Endodermal cell (in vitro differentiated cells): ENCODE results near the gene MAP2K6. TPM values are rescaled to one million over a fixed set of nuclear protein-coding genes. Genes with fewer than 3 reads are reported as not detected.

Experiments
- DNase-seq: peaks from one replicate; pipeline ENCODE4 v3.0.0-alpha.2; 2017
- H3K27ac ChIP-seq: 2 replicates; pipeline ENCODE4 v1.5.1; 2013; ENCODE audit warnings: mild to moderate bottlenecking, low read depth, low read length, moderate library complexity
- H3K27me3 ChIP-seq: 2 replicates; pipeline ENCODE4 v1.6.1; 2013; ENCODE audit warnings: mild to moderate bottlenecking, low read length, moderate library complexity; ENCODE audit not compliant: insufficient read depth, control insufficient read depth, poor library complexity, severe bottlenecking
- H3K36me3 ChIP-seq: 2 replicates; pipeline ENCODE4 v1.7.0; 2013; ENCODE audit warnings: mild to moderate bottlenecking, low read length, moderate library complexity; ENCODE audit not compliant: control insufficient read depth, insufficient read depth
- H3K4me1 ChIP-seq: one replicate; pipeline ENCODE4 v1.7.0; 2013; ENCODE audit warnings: low read length; ENCODE audit not compliant: control insufficient read depth, insufficient read depth
- H3K4me3 ChIP-seq: 2 replicates; pipeline ENCODE4 v1.5.1; 2013; ENCODE audit warnings: mild to moderate bottlenecking, low read length, moderate library complexity
- H3K9ac ChIP-seq: 2 replicates; pipeline ENCODE4 v1.6.1; 2013; ENCODE audit warnings: mild to moderate bottlenecking, low read length, moderate library complexity; ENCODE audit not compliant: poor library complexity, severe bottlenecking; ENCODE audit errors: extremely low read depth
- H3K9me3 ChIP-seq: 2 replicates; pipeline ENCODE4 v1.6.1; 2013; ENCODE audit warnings: mild to moderate bottlenecking, low read length, moderate library complexity; ENCODE audit not compliant: control insufficient read depth
- H3K27ac Mint-ChIP-seq: 2 replicates; pipeline ENCODE4 v1.8.0; 2020; ENCODE audit warnings: mixed read lengths
- H3K27me3 Mint-ChIP-seq: 2 replicates; pipeline ENCODE4 v1.8.0; 2021; ENCODE audit warnings: mild to moderate bottlenecking, mixed read lengths; ENCODE audit not compliant: insufficient read depth
- H3K36me3 Mint-ChIP-seq: 2 replicates; pipeline ENCODE4 v1.8.0; 2020; ENCODE audit warnings: low read depth, mixed read lengths
- H3K4me1 Mint-ChIP-seq: 2 replicates; pipeline ENCODE4 v1.8.0; 2020; ENCODE audit warnings: mixed read lengths
- H3K4me3 Mint-ChIP-seq: 2 replicates; pipeline ENCODE4 v1.8.0; 2020; ENCODE audit warnings: mild to moderate bottlenecking, moderate library complexity, mixed read lengths
- H3K9me3 Mint-ChIP-seq: 2 replicates; pipeline ENCODE4 v1.8.0; 2020; ENCODE audit warnings: mild to moderate bottlenecking, mixed read lengths
- WGBS, 2 experiments: methylation state at CpG; one replicate each; pipeline versions ENCODE4 v1.1.5 to v1.1.7; 2013; ENCODE audit warnings: missing lambda C conversion rate in 2 of 2, mixed read lengths in 1 of 2; ENCODE audit not compliant: insufficient coverage in 1 of 2, insufficient read length in 1 of 2; 5-methylcytosine and 5-hydroxymethylcytosine counted together
- total RNA-seq, 2 donors: library from RNA; stranded (reverse); fragmentation: NEBNext Ultra II Directional in 1 of 2; extraction: Animal tissue kit (Norgen Biotek cat#: 25700) in 1 of 2; gene quantifications; 2 replicates in 1 of 2; 3 replicates in 1 of 2; pipeline ENCODE4 v1.2.1, GENCODE V29; 2021
- TF ChIP-seq, protein P1 (sequence below): fragments of 200-600 bp; sonication (generic); conservative IDR thresholded peaks from 2 replicates; pipeline ENCODE4 v1.5.0; 2021; ENCODE audit warnings: antibody characterized with exemption, mild to moderate bottlenecking

Gene MAP2K6
- total RNA-seq, 2 donors from 2014 or later: 42.2 to 55.3 TPM

DNA sequence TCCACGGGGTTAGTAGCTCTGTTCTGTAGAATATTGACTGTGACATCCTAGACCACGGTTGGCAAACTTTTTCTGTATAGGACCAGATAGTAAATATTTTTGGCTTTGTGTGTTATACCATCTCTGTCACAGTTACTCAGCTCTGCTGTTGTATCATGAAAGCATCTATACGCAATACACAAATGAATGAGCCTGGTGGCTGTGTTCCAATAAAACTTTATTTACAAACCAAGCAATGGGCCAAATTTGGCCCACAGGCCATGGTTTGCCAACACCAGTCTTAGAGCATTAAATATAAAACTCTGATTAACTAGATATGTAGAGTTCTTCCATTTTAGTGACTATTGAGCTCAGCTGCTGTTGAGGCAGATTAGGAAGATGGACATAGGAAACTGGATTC, 132.7 kb downstream of the MAP2K6 start:
- WGBS, 2 experiments: 96% methylated on average over 3 of the region's 3 CpGs; no CpG with 5 or more reads in 1 of the 2 experiments

DNA sequence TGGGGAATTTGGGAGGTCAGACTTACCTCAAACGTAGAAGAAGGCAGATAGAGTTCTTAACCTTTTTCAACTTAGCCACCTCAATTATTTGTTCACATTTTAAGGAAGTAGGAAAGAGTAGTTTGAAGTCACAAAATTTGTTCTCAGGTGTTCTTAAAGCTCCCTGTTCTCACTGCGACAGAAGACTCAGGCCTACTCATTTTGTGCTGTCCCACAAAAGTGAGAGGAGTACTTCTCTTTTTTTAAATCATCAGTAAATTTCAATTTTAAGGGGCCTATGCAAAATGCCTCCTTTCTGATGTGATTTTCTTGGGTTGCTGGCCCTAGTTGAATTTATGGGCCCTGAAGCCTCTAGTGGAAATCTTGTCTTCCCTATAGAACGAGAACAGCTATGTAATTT, 133.4 kb downstream of the MAP2K6 start:
- H3K36me3 ChIP-seq: no peaks in the 10 kb centered on the region
- H3K36me3 Mint-ChIP-seq: peaks cover 9% of the 10 kb centered on the region
- WGBS, 2 experiments: 86 to 97% methylated on average over 1 to 3 of the region's 3 CpGs
- no peak overlapping the region for H3K27ac ChIP-seq
- TF ChIP-seq, protein P1, sequence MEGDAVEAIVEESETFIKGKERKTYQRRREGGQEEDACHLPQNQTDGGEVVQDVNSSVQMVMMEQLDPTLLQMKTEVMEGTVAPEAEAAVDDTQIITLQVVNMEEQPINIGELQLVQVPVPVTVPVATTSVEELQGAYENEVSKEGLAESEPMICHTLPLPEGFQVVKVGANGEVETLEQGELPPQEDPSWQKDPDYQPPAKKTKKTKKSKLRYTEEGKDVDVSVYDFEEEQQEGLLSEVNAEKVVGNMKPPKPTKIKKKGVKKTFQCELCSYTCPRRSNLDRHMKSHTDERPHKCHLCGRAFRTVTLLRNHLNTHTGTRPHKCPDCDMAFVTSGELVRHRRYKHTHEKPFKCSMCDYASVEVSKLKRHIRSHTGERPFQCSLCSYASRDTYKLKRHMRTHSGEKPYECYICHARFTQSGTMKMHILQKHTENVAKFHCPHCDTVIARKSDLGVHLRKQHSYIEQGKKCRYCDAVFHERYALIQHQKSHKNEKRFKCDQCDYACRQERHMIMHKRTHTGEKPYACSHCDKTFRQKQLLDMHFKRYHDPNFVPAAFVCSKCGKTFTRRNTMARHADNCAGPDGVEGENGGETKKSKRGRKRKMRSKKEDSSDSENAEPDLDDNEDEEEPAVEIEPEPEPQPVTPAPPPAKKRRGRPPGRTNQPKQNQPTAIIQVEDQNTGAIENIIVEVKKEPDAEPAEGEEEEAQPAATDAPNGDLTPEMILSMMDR: no peak
- H3K9ac ChIP-seq: no peak overlapping the region
- H3K4me3 Mint-ChIP-seq: no peak overlapping the region
- no peak overlapping the region for H3K4me3 ChIP-seq
- H3K9me3 ChIP-seq: peaks cover 1% of the 10 kb centered on the region
- H3K27ac Mint-ChIP-seq: no peak overlapping the region
- H3K9me3 Mint-ChIP-seq: peaks cover 1% of the 10 kb centered on the region
- no peaks in the 10 kb centered on the region for H3K4me1 ChIP-seq
- no peaks in the 10 kb centered on the region for H3K27me3 Mint-ChIP-seq
- H3K4me1 Mint-ChIP-seq: peaks cover 8% of the 10 kb centered on the region
- H3K27me3 ChIP-seq: no peaks in the 10 kb centered on the region
- no peak for DNase-seq

More for the DNA sequence above, 132.7 kb downstream of the MAP2K6 start:
- no peak overlapping the region for H3K4me3 ChIP-seq
- Mint-ChIP-seq H3K27ac (no peak overlapping the region), H3K27me3 (no peaks in the 10 kb centered on the region), H3K4me1 (peaks cover 8% of the 10 kb centered on the region), H3K4me3 (no peak overlapping the region), H3K9me3 (no peaks in the 10 kb centered on the region), H3K36me3 (peaks cover 7% of the 10 kb centered on the region)
- TF ChIP-seq, protein P1: no peak
- no peak overlapping the region for H3K9ac ChIP-seq
- H3K27ac ChIP-seq: no peak overlapping the region
- no peaks in the 10 kb centered on the region for H3K4me1 ChIP-seq
- DNase-seq: no peak
- H3K27me3 ChIP-seq: no peaks in the 10 kb centered on the region
- no peaks in the 10 kb centered on the region for H3K9me3 ChIP-seq
- H3K36me3 ChIP-seq: no peaks in the 10 kb centered on the region

DNA sequence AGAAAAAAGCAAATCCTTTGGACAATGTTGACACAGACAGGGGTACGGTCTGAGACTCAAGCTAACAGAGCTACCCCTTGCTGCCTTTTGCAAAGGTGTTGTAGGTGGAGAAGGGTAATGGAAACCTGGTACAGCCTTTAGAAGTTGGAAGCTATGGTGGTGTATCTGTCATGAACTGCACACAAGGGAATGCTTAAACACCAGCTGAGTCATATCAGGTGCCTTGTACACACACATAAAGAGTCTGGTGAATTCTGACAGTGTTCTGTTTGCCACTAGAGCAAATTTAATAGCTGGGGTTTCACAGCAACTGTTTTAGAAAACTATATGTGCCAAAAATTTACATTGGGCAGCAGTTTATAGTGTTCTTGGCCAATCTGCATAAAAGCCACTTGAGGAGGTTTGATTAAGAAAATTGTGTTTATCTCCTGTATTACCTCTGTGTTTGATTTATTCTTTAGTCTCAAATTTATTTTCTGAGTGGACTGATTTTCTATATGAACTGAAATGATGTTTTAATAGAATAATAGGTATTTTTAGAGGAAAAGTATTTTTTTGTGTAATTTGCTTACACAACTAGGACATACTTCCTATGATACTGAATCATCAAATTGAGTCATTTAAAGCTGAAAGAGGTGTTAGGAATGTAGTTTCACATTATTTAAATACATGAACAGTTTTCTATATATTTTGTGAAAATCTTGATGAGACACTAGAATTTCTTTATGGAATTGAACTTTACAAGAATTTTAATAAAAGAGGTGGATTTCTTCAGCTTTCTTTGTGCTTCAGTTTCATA, 136.9 kb downstream of the MAP2K6 start:
- DNase-seq: no peak
- Mint-ChIP-seq H3K4me1 (peaks cover 3% of the 10 kb centered on the region), H3K27ac (no peak overlapping the region), H3K9me3 (peaks cover 7% of the 10 kb centered on the region), H3K27me3 (no peaks in the 10 kb centered on the region), H3K4me3 (no peak overlapping the region), H3K36me3 (peaks cover 22% of the 10 kb centered on the region)
- Histone ChIP-seq H3K4me3 (no peak overlapping the region), H3K9ac (no peak overlapping the region), H3K4me1 (no peaks in the 10 kb centered on the region), H3K9me3 (peaks cover 13% of the 10 kb centered on the region), H3K36me3 (no peaks in the 10 kb centered on the region), H3K27me3 (no peaks in the 10 kb centered on the region), H3K27ac (no peak overlapping the region)
- 90 to 100% methylated on average over 1 of the region's 1 CpG for WGBS, 2 experiments
- TF ChIP-seq, protein P1: no peak
